K562 (cell line): ENCODE results near the gene GALNT15. TPM values are rescaled to one million over a fixed set of nuclear protein-coding genes. Genes with fewer than 3 reads are reported as not detected.
A peak's percentile ranks its signal among the peaks of the same experiment; 100 is the strongest.

Experiments used
- ATF3 ChIP-seq, 2 experiments: fragments of 450-650 bp in 1 of 2; sonication (generic) in 1 of 2; formaldehyde crosslinking in 1 of 2; IDR thresholded peaks in 1 of 2; conservative IDR thresholded peaks in 1 of 2; 2 replicates each; pipeline versions ENCODE4 v1.6.1 to v1.8.1; 2016 to 2023; ENCODE audit warnings: mild to moderate bottlenecking in 2 of 2, moderate library complexity in 2 of 2, inconsistent platforms in 1 of 2, missing genetic modification reagents in 1 of 2
- CBFB ChIP-seq: sonication (generic); formaldehyde crosslinking; IDR thresholded peaks from 2 replicates; pipeline ENCODE4 v1.4.0; 2020; ENCODE audit warnings: mild to moderate bottlenecking, missing genetic modification reagents
- CREM ChIP-seq: IDR thresholded peaks from 2 replicates; pipeline ENCODE4 v1.6.1; 2014; ENCODE audit warnings: antibody characterized with exemption, low read depth
- FOXJ3 ChIP-seq: sonication (generic); formaldehyde crosslinking; IDR thresholded peaks from 2 replicates; pipeline ENCODE4 v1.4.0; 2020; ENCODE audit warnings: mild to moderate bottlenecking, missing genetic modification reagents
- KDM2B ChIP-seq: fragments of 250-450 bp; sonication (Bioruptor Pico); IDR thresholded peaks from 2 replicates; pipeline ENCODE4 v1.8.0; 2021; ENCODE audit warnings: mild to moderate bottlenecking, moderate library complexity
- KDM5B ChIP-seq: fragments of 200-600 bp; sonication (generic); IDR thresholded peaks from 2 replicates; pipeline ENCODE4 v1.6.1; 2012; ENCODE audit warnings: low read depth, mild to moderate bottlenecking, moderate library complexity, low read length, control low read depth, inconsistent platforms; ENCODE audit not compliant: insufficient replicate concordance
- NFE2 ChIP-seq: IDR thresholded peaks from 2 replicates; pipeline ENCODE4 v1.6.1; 2014; ENCODE audit warnings: antibody characterized with exemption, low read depth
- PPARD ChIP-seq: fragments of 250-450 bp; sonication (Bioruptor Pico); IDR thresholded peaks from 2 replicates; pipeline ENCODE4 v1.8.0; 2022; ENCODE audit warnings: inconsistent platforms, mild to moderate bottlenecking, moderate library complexity
- PTTG1 ChIP-seq: fragments of 450-650 bp; IDR thresholded peaks from 2 replicates; pipeline ENCODE4 v1.6.1; 2016; ENCODE audit warnings: low read depth, mild to moderate bottlenecking, missing genetic modification characterization, missing compliant biosample characterization
- RBM25 ChIP-seq: fragments of 200-400 bp; formaldehyde crosslinking; IDR thresholded peaks from 2 replicates; pipeline ENCODE4 v1.6.1; 2018; ENCODE audit warnings: low read length, low read depth, moderate library complexity; ENCODE audit not compliant: severe bottlenecking
- SAFB ChIP-seq: fragments of 200-400 bp; formaldehyde crosslinking; IDR thresholded peaks from 2 replicates; pipeline ENCODE4 v1.6.1; 2017; ENCODE audit warnings: low read depth, low read length, borderline replicate concordance
- TBL1XR1 ChIP-seq, 2 experiments: IDR thresholded peaks; 2 replicates each; pipeline ENCODE4 v1.6.1; 2012; ENCODE audit warnings: improper control_type of control experiment in 2 of 2, low read length in 2 of 2, mild to moderate bottlenecking in 1 of 2
- TFAM ChIP-seq: fragments of 250-450 bp; sonication (Bioruptor Pico); conservative IDR thresholded peaks from 2 replicates; pipeline ENCODE4 v1.5.0; 2021; ENCODE audit warnings: mild to moderate bottlenecking, moderate library complexity
- THAP12 ChIP-seq: fragments of 250-450 bp; sonication (Bioruptor Pico); IDR thresholded peaks from 2 replicates; pipeline ENCODE4 v1.9.0; 2021; ENCODE audit warnings: mild to moderate bottlenecking, inconsistent platforms
- ZFP36 ChIP-seq: fragments of 150-350 bp; IDR thresholded peaks from 2 replicates; pipeline ENCODE4 v1.6.1; 2018; ENCODE audit warnings: low read length, low read depth; ENCODE audit not compliant: partially characterized antibody
- ZNF324 ChIP-seq: fragments of 250-450 bp; sonication (Bioruptor Pico); IDR thresholded peaks from 2 replicates; pipeline ENCODE4 v1.4.0; 2020; ENCODE audit warnings: mild to moderate bottlenecking
- polyA plus RNA-seq, 8 experiments: library from polyadenylated mRNA; depleted of rRNA in 4 of 8; stranded (reverse) in 5 of 8; unstranded in 3 of 8; fragments of >200 nt; fragmentation: Nextera tagmentation in 2 of 8; fragmentation: Illumina TruSeq in 1 of 8; extraction: Ambion mirVana in 2 of 8; extraction: Trizol in 1 of 8; gene quantifications; 2 replicates each; pipeline versions ENCODE4 v1.2.1 to v1.2.3, GENCODE V29; 2011 to 2014; ENCODE audit warnings: inconsistent platforms in 1 of 8, missing spikeins in 1 of 8
- total RNA-seq, 7 experiments: library from RNA; depleted of rRNA in 6 of 7; stranded (reverse); fragments of >200 nt in 6 of 7; fragmentation: Illumina TruSeq in 2 of 7; extraction: Trizol in 2 of 7; gene quantifications; 2 replicates each; pipeline versions ENCODE4 v1.2.1 to v1.2.3, GENCODE V29; 2011 to 2021; ENCODE audit warnings: low replicate concordance in 1 of 7
- TF ChIP-seq, protein P1 (sequence below): fragments of 450-650 bp; IDR thresholded peaks from one replicate; pipeline ENCODE4 v1.6.1; 2018; ENCODE audit warnings: mild to moderate bottlenecking, moderate library complexity; ENCODE audit not compliant: partially characterized antibody
- TF ChIP-seq, protein P2 (sequence below): fragments of 450-650 bp; IDR thresholded peaks from 2 replicates; pipeline ENCODE4 v1.7.0; 2016; ENCODE audit warnings: borderline replicate concordance
- TF ChIP-seq, protein P3 (sequence below): sonication (generic); formaldehyde crosslinking; IDR thresholded peaks from 2 replicates; pipeline ENCODE4 v1.9.0; 2022; ENCODE audit warnings: mild to moderate bottlenecking, missing genetic modification reagents

Gene GALNT15
- total and polyA plus RNA-seq, 9 of the 15 experiments (the other 6 are each of a cell fraction or from before 2014, with no cell fraction given) = not detected

DNA sequence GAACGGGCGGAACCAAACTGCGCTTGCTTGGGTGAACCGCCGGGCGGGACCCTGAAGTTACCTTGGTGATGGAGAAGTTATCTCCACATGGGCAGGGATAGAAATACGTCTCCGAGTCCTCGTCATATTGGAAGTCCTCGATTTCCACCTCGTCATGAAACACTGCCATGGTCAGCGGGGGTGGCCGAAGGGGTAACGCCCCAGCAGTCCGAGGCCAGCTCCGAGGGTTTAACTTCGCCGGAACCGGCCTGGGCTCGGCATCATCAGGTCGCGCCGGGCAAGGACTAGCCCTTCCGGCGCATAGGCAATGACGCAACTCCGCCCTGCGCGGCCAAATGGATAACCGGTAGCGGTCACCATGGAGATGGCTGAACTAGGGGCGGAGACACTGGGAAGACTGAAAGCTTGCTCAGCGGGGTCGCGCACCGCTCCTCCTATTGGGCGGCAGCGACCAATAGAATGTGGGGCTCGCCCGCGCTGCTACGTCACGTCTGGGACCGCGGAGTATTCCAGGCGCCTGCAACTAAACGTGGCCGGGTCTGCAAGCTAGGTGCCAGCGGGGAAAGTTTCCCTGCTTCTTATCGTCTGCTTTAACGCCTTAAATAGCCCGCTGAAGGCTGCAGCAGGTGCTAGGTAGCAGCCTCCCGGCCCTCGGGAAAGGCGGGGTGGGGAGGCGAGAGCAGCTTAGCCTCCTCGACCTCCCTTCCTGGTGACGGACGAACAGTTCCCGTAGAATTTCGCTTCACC lies 90.4 kb downstream of the GALNT15 start, which contains the start of the genes DPH3 and OXNAD1 (continued):
- TF ChIP-seq, protein P1, sequence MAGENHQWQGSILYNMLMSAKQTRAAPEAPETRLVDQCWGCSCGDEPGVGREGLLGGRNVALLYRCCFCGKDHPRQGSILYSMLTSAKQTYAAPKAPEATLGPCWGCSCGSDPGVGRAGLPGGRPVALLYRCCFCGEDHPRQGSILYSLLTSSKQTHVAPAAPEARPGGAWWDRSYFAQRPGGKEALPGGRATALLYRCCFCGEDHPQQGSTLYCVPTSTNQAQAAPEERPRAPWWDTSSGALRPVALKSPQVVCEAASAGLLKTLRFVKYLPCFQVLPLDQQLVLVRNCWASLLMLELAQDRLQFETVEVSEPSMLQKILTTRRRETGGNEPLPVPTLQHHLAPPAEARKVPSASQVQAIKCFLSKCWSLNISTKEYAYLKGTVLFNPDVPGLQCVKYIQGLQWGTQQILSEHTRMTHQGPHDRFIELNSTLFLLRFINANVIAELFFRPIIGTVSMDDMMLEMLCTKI = no peak
- no peak for TF ChIP-seq PPARD (CRISPR knock-in tag)
- TF ChIP-seq ZFP36 = peak; percentile 3
- TF ChIP-seq, protein P2, sequence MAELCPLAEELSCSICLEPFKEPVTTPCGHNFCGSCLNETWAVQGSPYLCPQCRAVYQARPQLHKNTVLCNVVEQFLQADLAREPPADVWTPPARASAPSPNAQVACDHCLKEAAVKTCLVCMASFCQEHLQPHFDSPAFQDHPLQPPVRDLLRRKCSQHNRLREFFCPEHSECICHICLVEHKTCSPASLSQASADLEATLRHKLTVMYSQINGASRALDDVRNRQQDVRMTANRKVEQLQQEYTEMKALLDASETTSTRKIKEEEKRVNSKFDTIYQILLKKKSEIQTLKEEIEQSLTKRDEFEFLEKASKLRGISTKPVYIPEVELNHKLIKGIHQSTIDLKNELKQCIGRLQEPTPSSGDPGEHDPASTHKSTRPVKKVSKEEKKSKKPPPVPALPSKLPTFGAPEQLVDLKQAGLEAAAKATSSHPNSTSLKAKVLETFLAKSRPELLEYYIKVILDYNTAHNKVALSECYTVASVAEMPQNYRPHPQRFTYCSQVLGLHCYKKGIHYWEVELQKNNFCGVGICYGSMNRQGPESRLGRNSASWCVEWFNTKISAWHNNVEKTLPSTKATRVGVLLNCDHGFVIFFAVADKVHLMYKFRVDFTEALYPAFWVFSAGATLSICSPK = no peak
- no peak for TF ChIP-seq KDM2B (CRISPR knock-in tag)
- TF ChIP-seq ATF3 (IDR thresholded peaks at IDR 0.05) = peak; percentile 99
- TF ChIP-seq ATF3 (CRISPR knock-in tag; conservative IDR thresholded peaks at IDR 0.05) = peak; percentile 94
- TF ChIP-seq TFAM (CRISPR knock-in tag) = no peak
- TF ChIP-seq RBM25 = no peak
- TF ChIP-seq, protein P3, sequence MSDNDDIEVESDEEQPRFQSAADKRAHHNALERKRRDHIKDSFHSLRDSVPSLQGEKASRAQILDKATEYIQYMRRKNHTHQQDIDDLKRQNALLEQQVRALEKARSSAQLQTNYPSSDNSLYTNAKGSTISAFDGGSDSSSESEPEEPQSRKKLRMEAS (CRISPR knock-in tag) = peak; percentile 77
- no peak; the same call in 1 of the 2 replicates for TF ChIP-seq CBFB
- no peak for TF ChIP-seq SAFB
- TF ChIP-seq PTTG1 (tag) = no peak
- TF ChIP-seq KDM5B = peak; percentile 92
- TF ChIP-seq NFE2 = no peak; the same call in 1 of the 2 replicates
- 0 out of 2 replicates have a peak, but pooled peaks have one; percentile 45 for TF ChIP-seq THAP12 (CRISPR knock-in tag)
- peak; percentile 99 for TF ChIP-seq CREM
- TF ChIP-seq ZNF324 = peak; percentile 24; the same call in 1 of the 2 replicates
- peak in 1 of 2 experiments; percentile 98; a peak in 2 of 4 replicates for TF ChIP-seq TBL1XR1 (IDR thresholded peaks at IDR 0.05; ENCODE audit: low read length in 2 of 2)
- no peak for TF ChIP-seq FOXJ3 (CRISPR knock-in tag)
